HG03575 (cell line): ENCODE data around the gene PPP2R5C.
"Not testable (repeated sequence)": the region's sequence is repeated elsewhere in the genome, so short reads cannot be mapped to it uniquely, and the experiment has no call there.

Experiments used
- ATAC-seq: cut with Tn5 transposase; IDR thresholded peaks from one replicate; pipeline ENCODE4 v1.9.1; 2021; ENCODE audit not compliant: unreplicated experiment, insufficient number of reproducible peaks, low FRiP score; ENCODE audit errors: extremely low read depth

The PPP2R5C gene

DNA sequence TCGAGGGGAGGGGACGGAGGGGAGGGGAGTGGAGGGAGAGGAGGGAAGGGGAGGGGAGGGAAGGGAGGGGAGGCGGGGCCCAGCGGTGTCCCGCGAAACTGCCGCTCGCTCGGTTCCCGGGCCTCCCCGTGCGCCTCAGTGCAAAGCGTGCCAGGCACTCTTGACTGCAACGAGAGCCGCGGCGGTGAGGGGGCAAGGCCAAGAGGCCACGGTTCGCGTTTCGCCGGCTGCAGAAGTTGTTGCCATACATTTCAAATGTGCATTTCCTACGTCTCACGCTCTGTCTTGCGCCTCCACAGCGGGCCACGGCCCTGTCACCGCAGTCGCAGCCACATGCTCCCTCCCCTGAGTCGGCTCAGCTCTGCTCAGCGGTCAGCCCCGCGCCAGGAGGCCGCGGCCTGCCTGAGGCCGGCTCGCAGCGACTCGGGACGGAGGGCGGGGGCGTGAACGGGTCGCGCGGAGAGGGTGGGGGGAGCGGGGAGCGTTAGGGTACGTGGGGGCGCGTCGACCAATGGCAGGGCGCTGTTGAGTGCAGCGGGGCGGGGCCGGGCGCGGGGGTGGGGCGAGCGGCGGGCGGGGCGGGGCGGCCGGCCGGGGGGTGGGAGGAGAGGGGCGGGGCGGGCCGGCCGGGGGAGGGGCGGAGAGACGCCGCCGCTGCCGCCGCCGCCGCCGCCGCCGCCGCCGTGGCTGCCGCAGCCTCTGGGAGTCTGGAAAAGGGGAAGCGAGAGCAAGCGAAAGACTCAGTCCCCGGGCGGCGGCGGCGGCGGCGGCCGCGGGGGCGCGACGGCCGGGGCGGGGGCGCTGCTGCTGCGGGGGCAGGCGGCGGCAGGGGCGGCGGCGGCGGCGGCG lies at the start of gene PPP2R5C:
TSS of gene PPP2R5C (plus strand) at position 678 of the 849 bp plus-strand sequence. CDS start 185 bp downstream, outside the sequence.
- ATAC-seq: no peak

DNA sequence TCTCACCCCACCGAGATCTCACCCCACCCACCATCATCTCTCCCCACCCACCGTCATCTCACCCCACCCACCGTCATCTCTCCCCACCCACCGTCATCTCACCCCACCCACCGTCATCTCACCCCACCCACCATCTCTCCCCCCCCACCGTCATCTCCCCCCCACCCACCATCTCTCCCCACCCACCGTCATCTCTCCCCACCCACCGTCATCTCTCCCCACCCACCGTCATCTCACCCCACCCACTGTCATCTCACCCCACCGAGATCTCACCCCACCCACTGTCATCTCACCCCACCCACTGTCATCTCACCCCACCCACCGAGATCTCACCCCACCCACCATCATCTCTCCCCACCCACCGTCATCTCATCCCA lies 49.7 kb upstream of the PPP2R5C start:
- not testable (repeated sequence) for ATAC-seq

DNA sequence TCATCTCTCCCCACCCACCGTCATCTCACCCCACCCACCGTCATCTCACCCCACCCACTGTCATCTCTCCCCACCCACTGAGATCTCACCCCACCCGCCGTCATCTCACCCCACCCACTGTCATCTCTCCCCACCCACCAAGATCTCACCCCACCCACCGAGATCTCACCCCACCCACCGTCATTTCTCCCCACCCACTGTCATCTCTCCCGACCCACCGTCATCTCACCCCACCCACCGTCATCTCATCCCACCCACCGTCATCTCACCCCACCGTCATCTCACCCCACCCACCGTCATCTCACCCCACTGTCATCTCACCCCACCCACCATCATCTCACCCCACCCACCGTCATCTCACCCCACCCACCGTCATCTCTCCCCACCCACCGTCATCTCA lies 49.2 kb upstream of the PPP2R5C start:
- ATAC-seq: not testable (repeated sequence)

DNA sequence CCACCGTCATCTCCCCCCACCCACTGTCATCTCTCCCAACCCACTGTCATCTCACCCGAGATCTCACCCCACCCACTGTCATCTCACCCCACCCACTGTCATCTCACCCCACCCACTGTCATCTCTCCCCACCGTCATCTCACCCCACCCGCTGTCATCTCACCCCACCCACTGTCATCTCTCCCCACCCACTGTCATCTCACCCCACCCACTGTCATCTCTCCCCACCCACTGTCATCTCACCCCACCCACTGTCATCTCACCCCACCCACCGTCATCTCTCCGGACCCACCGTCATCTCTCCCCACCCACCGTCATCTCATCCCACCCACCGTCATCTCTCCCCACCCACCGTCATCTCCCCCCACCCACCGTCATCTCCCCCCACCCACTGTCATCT lies 48.4 kb upstream of the PPP2R5C start:
- ATAC-seq: not testable (repeated sequence)

DNA sequence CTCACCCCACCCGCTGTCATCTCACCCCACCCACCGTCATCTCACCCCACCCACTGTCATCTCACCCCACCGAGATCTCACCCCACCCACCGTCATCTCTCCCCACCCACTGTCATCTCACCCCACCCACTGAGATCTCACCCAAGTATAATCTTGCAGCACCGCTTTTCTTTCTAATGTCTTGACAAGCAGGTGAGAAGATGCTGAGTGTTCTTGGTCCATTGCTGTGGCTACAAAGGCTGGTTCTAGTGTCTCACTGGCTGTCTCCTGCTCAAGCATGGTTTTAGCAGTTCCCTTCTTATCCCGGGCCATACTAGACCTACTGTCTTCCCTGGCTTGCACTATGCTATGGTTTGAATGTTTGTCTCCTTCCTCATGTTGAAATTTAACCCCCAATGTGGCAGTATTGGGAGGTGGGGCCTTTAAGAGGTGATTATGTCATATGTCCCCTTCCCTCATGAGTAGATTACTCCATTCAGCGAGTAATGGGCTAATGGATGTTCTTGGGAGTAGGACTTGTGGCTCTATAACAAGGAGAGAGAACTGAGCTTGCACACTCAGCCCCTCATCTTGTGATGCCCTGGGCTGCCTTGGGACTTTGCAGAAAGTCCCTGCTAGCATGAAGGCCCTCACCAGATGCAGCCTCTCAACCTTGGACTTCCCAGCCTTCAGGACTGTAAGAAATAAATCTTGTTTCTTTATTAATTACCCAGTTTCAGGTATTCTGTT lies 47.7 kb upstream of the PPP2R5C start:
- no peak for ATAC-seq

- ATAC-seq: no peak
Measured at GRCh38 chr14:101714394-101714793, 47.1 kb upstream of the PPP2R5C start.

DNA sequence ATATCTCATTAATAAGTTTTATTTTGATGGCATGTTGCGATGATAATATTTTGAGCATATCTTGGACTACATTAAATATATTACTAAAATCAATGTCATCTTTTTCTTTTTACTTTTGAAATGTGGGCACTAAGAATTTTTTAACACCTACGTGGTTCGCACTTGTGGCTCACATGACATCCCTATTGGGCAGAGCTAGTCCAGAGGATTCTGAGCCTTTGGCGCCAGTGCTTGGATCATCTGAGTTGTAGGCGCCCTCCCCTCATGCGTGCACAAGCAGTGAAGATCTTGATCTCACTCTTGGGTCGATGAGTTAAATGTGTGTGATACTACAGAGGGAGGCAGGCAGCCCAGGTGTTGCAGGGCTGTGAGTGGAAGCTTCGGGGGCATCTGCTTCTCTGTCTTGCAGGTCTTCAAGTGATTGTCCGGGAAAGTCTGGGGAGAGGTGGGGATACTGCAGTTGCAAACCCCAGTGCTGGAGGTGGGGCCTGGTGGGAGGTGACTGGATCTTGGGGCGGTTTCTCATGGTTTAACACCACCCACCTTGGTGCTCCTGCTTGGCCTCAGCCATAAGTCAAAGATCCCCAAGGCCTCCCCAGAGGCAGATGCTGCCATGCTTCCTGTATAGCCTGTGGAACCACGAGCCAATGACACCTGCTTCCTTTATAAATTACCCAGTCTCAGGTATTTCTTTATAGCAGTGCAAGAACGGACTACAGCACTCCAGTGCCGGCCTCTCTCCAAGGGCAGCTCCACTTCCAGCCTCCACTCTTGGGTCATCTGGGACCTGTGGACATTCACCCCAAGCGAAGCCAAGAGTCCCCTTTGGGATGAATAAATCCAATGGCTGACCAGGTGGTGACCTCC lies 46.1 kb upstream of the PPP2R5C start:
- ATAC-seq: no peak

DNA sequence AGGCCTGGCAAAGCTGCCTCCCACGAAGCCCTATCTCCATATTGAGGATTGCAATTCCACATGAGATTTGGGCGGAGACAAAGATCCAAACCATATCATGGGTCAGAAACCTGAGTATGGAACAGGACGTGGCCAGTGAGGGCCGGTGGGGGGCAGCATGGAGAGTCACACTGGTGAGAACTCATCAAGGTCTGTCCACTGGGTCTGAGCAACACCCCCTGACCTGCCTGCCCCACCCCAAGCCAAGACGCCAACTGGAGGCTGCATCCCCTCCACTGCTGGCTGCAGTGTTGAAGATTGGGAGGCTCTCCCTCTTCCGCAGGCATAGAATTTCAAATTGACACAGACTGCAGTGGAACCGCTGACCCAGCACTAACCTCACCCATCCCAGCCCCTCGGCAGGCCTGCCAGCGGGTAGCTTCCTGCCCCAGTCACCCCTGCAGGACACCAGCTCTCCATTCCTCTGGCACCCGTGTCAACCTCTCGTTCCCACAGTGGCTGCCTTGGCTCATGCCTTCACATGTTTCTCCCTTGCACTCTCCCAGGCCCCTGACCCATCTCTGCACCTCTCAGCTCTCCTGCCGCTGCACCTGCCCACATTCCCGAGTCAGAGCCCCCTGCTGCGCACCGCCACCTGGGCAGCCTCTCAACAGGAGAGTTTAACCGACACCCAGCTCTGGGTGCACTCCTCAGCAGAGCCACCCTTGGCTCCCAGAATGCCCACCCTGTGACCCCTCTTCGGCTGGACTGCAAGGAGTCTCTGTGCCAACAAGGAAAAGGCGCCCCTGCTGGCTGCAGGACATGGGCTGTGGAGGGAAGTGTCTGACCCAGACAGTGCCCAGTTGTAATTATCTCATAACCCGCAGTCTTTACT lies 45.2 kb upstream of the PPP2R5C start:
- ATAC-seq: no peak

GRCh38 chr14:101716956-101717662 lies 44.4 kb upstream of the PPP2R5C start:
- ATAC-seq: no peak

DNA sequence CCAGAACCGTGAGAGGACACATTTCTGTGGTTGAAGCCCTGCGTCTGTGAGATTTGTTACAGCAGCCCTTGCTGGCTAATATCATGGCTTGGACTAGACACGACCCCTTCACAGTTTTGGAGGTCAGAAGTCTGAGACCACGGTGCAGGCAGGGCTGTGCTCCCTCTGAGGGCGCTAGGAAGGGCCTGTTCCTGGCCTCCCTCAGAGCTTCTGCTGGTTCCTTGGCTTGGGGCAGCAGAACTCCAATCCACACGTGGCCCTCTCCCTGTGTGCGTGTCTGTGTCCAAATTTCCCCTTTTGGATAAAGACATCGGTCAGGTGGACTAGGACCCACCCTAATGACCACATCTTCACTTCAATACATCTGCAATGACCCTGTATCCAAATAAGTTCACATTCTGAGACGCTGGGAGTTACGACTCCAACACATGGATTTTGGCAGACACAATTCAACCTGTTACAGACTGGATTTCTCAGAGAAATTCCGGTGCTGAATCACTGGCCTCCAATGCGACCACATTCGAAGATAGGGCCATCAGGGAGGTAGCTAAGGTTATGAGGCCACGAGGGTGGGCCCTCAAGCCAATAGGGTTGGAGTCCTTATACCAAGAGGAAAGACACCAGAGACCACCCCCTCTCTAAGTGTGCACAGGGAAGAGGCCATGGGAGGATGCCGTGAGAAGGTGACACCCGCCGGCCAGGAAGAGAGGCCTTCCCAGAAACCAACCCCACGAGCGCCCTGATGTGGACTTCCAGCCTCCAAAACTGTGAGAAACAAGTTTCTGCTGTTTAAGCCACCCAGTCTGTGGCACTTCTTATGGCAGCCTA lies 43.6 kb upstream of the PPP2R5C start:
- ATAC-seq: no peak

- ATAC-seq: no peak
Measured at GRCh38 chr14:101719045-101719645, 42.4 kb upstream of the PPP2R5C start.

GRCh38 chr14:101719708-101720107 lies 41.8 kb upstream of the PPP2R5C start:
- no peak for ATAC-seq

DNA sequence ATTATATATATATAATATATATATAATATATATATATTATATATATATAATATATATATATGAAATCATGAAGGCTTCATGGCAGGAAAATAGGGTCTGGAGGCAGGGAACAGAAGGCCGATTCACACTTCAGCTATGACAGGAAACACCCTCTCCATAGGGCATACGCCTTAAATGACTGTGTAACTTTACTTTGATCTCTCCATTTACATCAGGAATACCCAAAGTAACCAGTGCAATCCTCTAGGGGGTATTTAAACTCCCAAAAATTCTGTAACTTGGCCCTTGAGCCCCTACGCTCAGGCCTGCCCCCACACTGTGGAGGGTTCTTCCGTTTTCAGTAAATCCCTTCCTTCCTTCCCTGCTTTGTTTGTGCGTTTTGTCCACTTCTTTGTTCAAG lies 40.4 kb upstream of the PPP2R5C start:
- no peak for ATAC-seq

- ATAC-seq: no peak
Measured at GRCh38 chr14:101721951-101722661, 39.4 kb upstream of the PPP2R5C start.

DNA sequence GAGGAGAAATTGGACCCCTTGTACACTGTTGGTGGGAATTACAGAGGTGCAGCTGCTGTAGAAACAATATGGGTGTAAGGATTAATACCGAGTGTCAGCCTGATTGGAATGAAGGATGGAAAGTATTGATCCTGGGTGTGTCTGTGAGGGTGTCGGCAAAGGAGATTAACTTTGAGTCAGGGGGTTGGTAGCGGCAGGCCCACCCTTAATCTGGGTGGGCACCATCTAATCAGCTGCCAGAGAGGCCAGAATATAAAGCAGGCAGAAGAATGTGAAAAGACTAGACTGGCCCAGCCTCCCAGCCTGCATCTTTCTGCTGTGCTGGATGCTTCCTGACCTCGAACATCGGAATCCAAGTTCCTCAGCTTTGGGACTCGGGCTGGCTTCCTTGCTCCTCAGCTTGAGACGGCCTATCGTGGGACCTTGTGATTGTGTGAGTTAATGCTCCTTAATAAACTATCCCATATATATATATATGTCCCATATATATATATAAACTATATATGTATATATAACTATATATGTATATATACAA lies 38.4 kb upstream of the PPP2R5C start:
- ATAC-seq: no peak

DNA sequence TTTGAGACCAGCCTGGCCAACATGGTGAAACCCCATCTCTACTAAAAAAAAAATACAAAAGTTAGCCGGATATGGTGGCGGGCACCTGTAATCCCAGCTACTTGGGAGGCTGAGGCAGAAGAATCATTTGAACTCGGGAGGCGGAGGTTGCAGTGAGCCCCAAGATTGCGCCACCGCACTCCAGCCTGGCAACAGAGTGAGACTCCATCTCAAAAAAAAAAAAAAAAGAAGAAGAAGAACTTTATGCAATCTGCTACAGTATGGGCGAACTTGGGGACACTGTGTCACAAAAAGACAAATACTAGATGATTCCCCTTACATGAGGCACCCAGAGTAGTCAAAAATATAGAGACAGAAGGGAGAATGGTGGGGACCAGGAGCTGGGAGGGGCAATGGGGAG lies 35.9 kb upstream of the PPP2R5C start:
- ATAC-seq: not testable (repeated sequence)
